HepG2 (cell line): Measurements from ENCODE around the gene C10orf90. TPM values are rescaled to one million over a fixed set of nuclear protein-coding genes. Genes with fewer than 3 reads are reported as not detected.

Source experiments
- ATAC-seq: fragments of 200-7000 bp; cut with Tn5 transposase; 3 replicates; pipeline ENCODE4 v1.9.1; 2020; ENCODE audit warnings: mild to moderate bottlenecking, moderate library complexity
- BruUV-seq: library from RNA; stranded (reverse); fragments of 400-500 nt; replicated peaks from 2 replicates; lab custom pipeline; 2021; lab: Mats Ljungman, UMichigan
- CTCF ChIA-PET: fragments of 300-600 bp; formaldehyde crosslinking; extraction: SDS; loops from one replicate; lab custom pipeline; 2021; ENCODE audit warnings: low total read pairs, inconsistent platforms, low intra/inter-chr PET ratio; lab: Yijun Ruan, JAX
- POLR2A ChIA-PET: fragments of 350-600 bp; sonication (Branson Sonifier 250); formaldehyde crosslinking; loops from one replicate; lab custom pipeline; 2020; ENCODE audit warnings: antibody characterized with exemption, inconsistent platforms; lab: Yijun Ruan, JAX
- DNase-seq: peaks from one replicate; pipeline ENCODE4 v3.0.0-alpha.2; 2015; ENCODE audit warnings: low spot score
- FAIRE-seq: peaks from 3 replicates; lab custom pipeline; 2011; peaks lifted over from hg19 to GRCh38; lab: Jason Lieb, UNC
- H2AFZ ChIP-seq: one replicate; pipeline ENCODE4 v1.6.1; 2011; ENCODE audit warnings: low read length, inconsistent platforms
- H3K27ac ChIP-seq: fragments of 300-600 bp; 3 replicates; pipeline ENCODE4 v1.8.0; 2011; ENCODE audit warnings: mixed run types, mild to moderate bottlenecking, mixed read lengths, low read length, inconsistent platforms; ENCODE audit not compliant: insufficient read depth; ENCODE audit errors: extremely low read length
- H3K27me3 ChIP-seq, 2 experiments: fragments of 200-600 bp in 1 of 2; 2 replicates in 1 of 2; 3 replicates in 1 of 2; pipeline versions ENCODE4 v1.6.0 to v1.8.0; 2011; ENCODE audit warnings: low read length in 2 of 2, mild to moderate bottlenecking in 2 of 2, moderate library complexity in 2 of 2, inconsistent platforms in 1 of 2; ENCODE audit not compliant: insufficient read depth in 2 of 2, control insufficient read depth in 1 of 2
- H3K36me3 ChIP-seq, 2 experiments: fragments of 200-600 bp in 1 of 2; replicated peaks in 1 of 2; 2 replicates in 1 of 2; 3 replicates in 1 of 2; pipeline versions ENCODE4 v1.5.1 to v1.8.0; 2011; ENCODE audit warnings: low read length in 2 of 2, inconsistent platforms in 1 of 2; ENCODE audit not compliant: insufficient read depth in 2 of 2, control insufficient read depth in 1 of 2
- H3K4me1 ChIP-seq: 2 replicates; pipeline ENCODE4 v1.5.1; 2012; ENCODE audit warnings: low read length, inconsistent platforms; ENCODE audit not compliant: insufficient read depth
- H3K4me2 ChIP-seq: 2 replicates; pipeline ENCODE4 v1.6.0; 2011; ENCODE audit warnings: low read depth, low read length, inconsistent platforms
- H3K4me3 ChIP-seq, 3 experiments: fragments of 200-600 bp in 1 of 3; sonication (generic), shearing (Covaris generic) in 1 of 3; replicated peaks in 1 of 3; 2 replicates each; pipeline ENCODE4 v1.5.1; 2011 to 2016; ENCODE audit warnings: low read length in 3 of 3, inconsistent platforms in 2 of 3, low read depth in 2 of 3, mild to moderate bottlenecking in 2 of 3, control low read depth in 1 of 3, mixed read lengths in 1 of 3; ENCODE audit not compliant: insufficient read depth in 1 of 3
- H3K79me2 ChIP-seq: one replicate; pipeline ENCODE4 v1.6.1; 2011; ENCODE audit warnings: low read length, inconsistent platforms; ENCODE audit not compliant: insufficient read depth
- H3K9ac ChIP-seq: 2 replicates; pipeline ENCODE4 v1.6.0; 2011; ENCODE audit warnings: mild to moderate bottlenecking, low read depth, low read length, inconsistent platforms; ENCODE audit not compliant: insufficient read depth
- H3K9me3 ChIP-seq: 2 replicates; pipeline ENCODE4 v1.5.1; 2012; ENCODE audit warnings: mild to moderate bottlenecking, low read length
- H4K20me1 ChIP-seq: 2 replicates; pipeline ENCODE4 v1.6.0; 2011; ENCODE audit warnings: inconsistent platforms, mild to moderate bottlenecking, low read length, moderate library complexity; ENCODE audit not compliant: insufficient read depth
- AHR ChIP-seq: IDR thresholded peaks from 2 replicates; pipeline ENCODE4 v1.6.1; 2018; ENCODE audit warnings: missing genetic modification reagents, missing compliant biosample characterization
- ATF5 ChIP-seq: sonication (generic); formaldehyde crosslinking; IDR thresholded peaks from 2 replicates; pipeline ENCODE4 v1.4.0; 2020; ENCODE audit warnings: mild to moderate bottlenecking, low read depth, missing genetic modification reagents
- DDIT3 ChIP-seq: sonication (generic); formaldehyde crosslinking; IDR thresholded peaks from 2 replicates; pipeline ENCODE4 v1.4.0; 2020; ENCODE audit warnings: mild to moderate bottlenecking, missing genetic modification reagents
- GPN1 ChIP-seq: sonication (generic); formaldehyde crosslinking; IDR thresholded peaks from 2 replicates; pipeline ENCODE4 v1.5.1; 2020; ENCODE audit warnings: missing genetic modification reagents, borderline replicate concordance
- NBN ChIP-seq: fragments of 450-650 bp; conservative IDR thresholded peaks from 2 replicates; pipeline ENCODE4 v1.6.1; 2017
- ONECUT2 ChIP-seq: sonication (generic); formaldehyde crosslinking; IDR thresholded peaks from 2 replicates; pipeline ENCODE4 v1.4.0; 2020; ENCODE audit warnings: missing genetic modification reagents
- PATZ1 ChIP-seq: sonication (generic); formaldehyde crosslinking; IDR thresholded peaks from 2 replicates; pipeline ENCODE4 v1.4.0; 2020; ENCODE audit warnings: missing genetic modification reagents
- ZBTB26 ChIP-seq: IDR thresholded peaks from 2 replicates; pipeline ENCODE4 v1.6.1; 2016; ENCODE audit warnings: missing compliant biosample characterization, missing genetic modification reagents, borderline replicate concordance
- ZMAT3 ChIP-seq: sonication (generic); formaldehyde crosslinking; conservative IDR thresholded peaks from 2 replicates; pipeline ENCODE4 v1.7.0; 2021; ENCODE audit warnings: missing genetic modification reagents
- ZNF230 ChIP-seq: sonication (generic); formaldehyde crosslinking; IDR thresholded peaks from 2 replicates; pipeline ENCODE4 v1.4.0; 2020; ENCODE audit warnings: mild to moderate bottlenecking, missing genetic modification reagents
- ZNF24 ChIP-seq: fragments of 450-650 bp; IDR thresholded peaks from 2 replicates; pipeline ENCODE4 v1.6.1; 2017; ENCODE audit warnings: antibody characterized with exemption, mild to moderate bottlenecking
- ZNF292 ChIP-seq: sonication (generic); formaldehyde crosslinking; IDR thresholded peaks from 2 replicates; pipeline ENCODE4 v1.8.1; 2022; ENCODE audit warnings: mild to moderate bottlenecking, low read depth, missing genetic modification reagents, borderline replicate concordance
- ZNF576 ChIP-seq: sonication (generic); formaldehyde crosslinking; IDR thresholded peaks from 2 replicates; pipeline ENCODE4 v1.4.0; 2020; ENCODE audit warnings: mild to moderate bottlenecking, missing genetic modification reagents
- ZNF777 ChIP-seq: sonication (generic); formaldehyde crosslinking; IDR thresholded peaks from 2 replicates; pipeline ENCODE4 v1.4.0; 2020; ENCODE audit warnings: missing genetic modification reagents
- WGBS: methylation state at CpG from one replicate; pipeline ENCODE4 v1.1.6; 2017; ENCODE audit warnings: low lambda C conversion rate; 5-methylcytosine and 5-hydroxymethylcytosine counted together
- in situ Hi-C: cut with HindIII; loops from 2 replicates; pipeline ENCODE4 v1.10.0; 2017; ENCODE audit warnings: low pct_unique_long_range_greater_than_20kb; ENCODE audit not compliant: extremely low pct_ligation_motif_present
- intact Hi-C: fragments of 100-400 bp; cut with micrococcal nuclease; formaldehyde crosslinking; loops from one replicate; pipeline ENCODE4 v1.10.0; 2022; ENCODE audit not compliant: unreplicated experiment
- polyA plus RNA-seq, 8 experiments: library from polyadenylated mRNA; depleted of rRNA in 3 of 8; stranded (reverse) in 7 of 8; unstranded in 1 of 8; fragments of >200 nt; fragmentation: Illumina TruSeq in 4 of 8; extraction: Trizol in 4 of 8; gene quantifications; 2 replicates each; pipeline versions ENCODE4 v1.2.1 to v1.2.3, GENCODE V29; 2011 to 2016; ENCODE audit warnings: low read depth in 4 of 8, missing spikeins in 1 of 8, mixed read lengths in 1 of 8; ENCODE audit not compliant: insufficient read depth in 1 of 8
- total RNA-seq, 5 experiments: library from RNA; depleted of rRNA; stranded (reverse); fragments of >200 nt; fragmentation: Illumina TruSeq; extraction: Trizol; gene quantifications; 2 replicates each; pipeline ENCODE4 v1.2.3, GENCODE V29; 2016; ENCODE audit warnings: low read depth in 1 of 5
- TF ChIP-seq, protein P1 (sequence below), 2 experiments: sonication (generic) in 1 of 2; formaldehyde crosslinking in 1 of 2; IDR thresholded peaks; 2 replicates each; pipeline versions ENCODE4 v1.4.0 to v1.6.1; 2018 to 2020; ENCODE audit warnings: missing genetic modification reagents in 2 of 2, borderline replicate concordance in 1 of 2, low read depth in 1 of 2, mild to moderate bottlenecking in 1 of 2, missing biosample characterization in 1 of 2

Gene C10orf90
- total and polyA plus RNA-seq, 2 of the 13 experiments (the other 11 are each of a cell fraction or from before 2014, with no cell fraction given), result not detected

- TF ChIP-seq ZBTB26 (no peak), ZNF24 (no peak), DDIT3 (CRISPR knock-in tag) (no peak), AHR (CRISPR knock-in tag) (no peak), NBN (no peak)
- TF ChIP-seq, all 625 proteins: peak for 0
These were observed 278.4 kb downstream of the C10orf90 start (continued) for GRCh38 chr10:126392068-126392467.

GRCh38 chr10:126391192-126391885, 279.2 kb downstream of the C10orf90 start:
- no peaks in the 10 kb centered on the region for H4K20me1 ChIP-seq
- H3K9me3 ChIP-seq, result no peaks in the 10 kb centered on the region
- no peaks in the 10 kb centered on the region for H3K4me1 ChIP-seq
- peaks cover 0 to 21% of the 10 kb centered on the region in 2 experiments; a peak in 4 of 5 replicates for H3K27me3 ChIP-seq
- intact Hi-C loops (no loop called here), in situ Hi-C loops (loop anchor here (25.0 kb wide), 1 partner anchor 404 kb away; no protein-coding TSS in a partner anchor)
- H3K4me3 ChIP-seq, result no peak overlapping the region
- H2AFZ ChIP-seq, result no peak overlapping the region
- H3K4me2 ChIP-seq, result no peak overlapping the region
- CTCF ChIA-PET, result no interaction called here
- 8% methylated on average over 9 of the region's 9 CpGs for WGBS
- no peak overlapping the region for H3K9ac ChIP-seq
- no TSS peak for BruUV-seq
- DNase-seq (no peak), FAIRE-seq (no peak), ATAC-seq (no peak)
- POLR2A ChIA-PET, result no interaction called here
- H3K36me3 ChIP-seq, result no peaks in the 10 kb centered on the region
- H3K79me2 ChIP-seq, result no peaks in the 10 kb centered on the region
- H3K27ac ChIP-seq, result no peak overlapping the region
- no peak for TF ChIP-seq ZMAT3 (CRISPR knock-in tag)
- TF ChIP-seq ZNF292 (CRISPR knock-in tag), result no peak
- TF ChIP-seq PATZ1 (CRISPR knock-in tag), result no peak
- TF ChIP-seq ZNF777 (CRISPR knock-in tag), result no peak
- no peak for TF ChIP-seq ZNF24
- TF ChIP-seq ATF5 (CRISPR knock-in tag), result no peak
- no peak for TF ChIP-seq GPN1 (CRISPR knock-in tag)
- TF ChIP-seq, protein P1, sequence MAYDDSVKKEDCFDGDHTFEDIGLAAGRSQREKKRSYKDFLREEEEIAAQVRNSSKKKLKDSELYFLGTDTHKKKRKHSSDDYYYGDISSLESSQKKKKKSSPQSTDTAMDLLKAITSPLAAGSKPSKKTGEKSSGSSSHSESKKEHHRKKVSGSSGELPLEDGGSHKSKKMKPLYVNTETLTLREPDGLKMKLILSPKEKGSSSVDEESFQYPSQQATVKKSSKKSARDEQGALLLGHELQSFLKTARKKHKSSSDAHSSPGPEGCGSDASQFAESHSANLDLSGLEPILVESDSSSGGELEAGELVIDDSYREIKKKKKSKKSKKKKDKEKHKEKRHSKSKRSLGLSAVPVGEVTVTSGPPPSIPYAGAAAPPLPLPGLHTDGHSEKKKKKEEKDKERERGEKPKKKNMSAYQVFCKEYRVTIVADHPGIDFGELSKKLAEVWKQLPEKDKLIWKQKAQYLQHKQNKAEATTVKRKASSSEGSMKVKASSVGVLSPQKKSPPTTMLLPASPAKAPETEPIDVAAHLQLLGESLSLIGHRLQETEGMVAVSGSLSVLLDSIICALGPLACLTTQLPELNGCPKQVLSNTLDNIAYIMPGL (CRISPR knock-in tag; IDR thresholded peaks at IDR 0.05; ENCODE audit: borderline replicate concordance in 1 of 2, low read depth in 1 of 2), result no peak
- no peak for TF ChIP-seq ONECUT2 (CRISPR knock-in tag)
- no peak for TF ChIP-seq ZNF230 (CRISPR knock-in tag)
- no peak for TF ChIP-seq ZNF576 (CRISPR knock-in tag)
